GM06990 (cell line): ENCODE data around the gene DZIP3.
"Not testable (repeated sequence)": the region's sequence is repeated elsewhere in the genome, so short reads cannot be mapped to it uniquely, and the experiment has no call there.

ENCODE experiments used
- DNase-seq: peaks from one replicate; pipeline ENCODE4 v3.0.0-alpha.2; 2011; ENCODE audit not compliant: insufficient read length; ENCODE audit errors: extremely low read depth
- H3K27me3 ChIP-seq: replicated peaks from 2 replicates; pipeline ENCODE4 v1.6.0; 2011; ENCODE audit warnings: low read length; ENCODE audit not compliant: control insufficient read depth, insufficient read depth
- H3K36me3 ChIP-seq: 2 replicates; pipeline ENCODE4 v1.5.1; 2011; ENCODE audit warnings: low read length; ENCODE audit not compliant: control insufficient read depth, insufficient read depth
- H3K4me3 ChIP-seq: replicated peaks from 2 replicates; pipeline ENCODE4 v1.5.1; 2011; ENCODE audit warnings: low read depth, mild to moderate bottlenecking, control low read depth, low read length
- CTCF ChIP-seq: IDR thresholded peaks from 2 replicates; pipeline ENCODE4 v1.5.1; 2011; ENCODE audit warnings: low read length, control low read depth, mild to moderate bottlenecking, inconsistent platforms; ENCODE audit not compliant: insufficient read depth, poor library complexity, severe bottlenecking

The DZIP3 gene

GRCh38 chr3:108645364-108645763, 55.8 kb downstream of the DZIP3 start:
- H3K4me3 ChIP-seq = no peak overlapping the region
- no peaks in the 10 kb centered on the region for H3K36me3 ChIP-seq
- TF ChIP-seq CTCF = no peak
- no peak for DNase-seq
- H3K27me3 ChIP-seq = no peaks in the 10 kb centered on the region

GRCh38 chr3:108655664-108656063, 66.1 kb downstream of the DZIP3 start:
- H3K36me3 ChIP-seq, DNase-seq, H3K4me3 ChIP-seq, H3K27me3 ChIP-seq: not testable (repeated sequence)

GRCh38 chr3:108661699-108662098, 72.2 kb downstream of the DZIP3 start:
- Histone ChIP-seq H3K4me3 (no peak overlapping the region), H3K27me3 (no peaks in the 10 kb centered on the region), H3K36me3 (no peaks in the 10 kb centered on the region; the same call in 1 of the 2 replicates)
- no peak for DNase-seq
- no peak for TF ChIP-seq CTCF

- H3K36me3 ChIP-seq = no peaks in the 10 kb centered on the region; the same call in 1 of the 2 replicates
- peak; percentile 53 for TF ChIP-seq CTCF
- no peak overlapping the region for H3K4me3 ChIP-seq
- DNase-seq = peak; percentile 2
- H3K27me3 ChIP-seq = no peaks in the 10 kb centered on the region
These were observed 72.7 kb downstream of the DZIP3 start for GRCh38 chr3:108662142-108662738.

GRCh38 chr3:108664266-108664665, 74.7 kb downstream of the DZIP3 start:
- DNase-seq = no peak

GRCh38 chr3:108667312-108667711, 77.8 kb downstream of the DZIP3 start:
- no peaks in the 10 kb centered on the region; the same call in none of the 2 replicates for H3K36me3 ChIP-seq
- TF ChIP-seq CTCF = no peak

More at GRCh38 chr3:108664266-108664665, 74.7 kb downstream of the DZIP3 start:
- Histone ChIP-seq H3K27me3 (no peaks in the 10 kb centered on the region), H3K4me3 (no peak overlapping the region), H3K36me3 (no peaks in the 10 kb centered on the region; the same call in 1 of the 2 replicates)
- no peak for TF ChIP-seq CTCF

More at GRCh38 chr3:108667312-108667711, 77.8 kb downstream of the DZIP3 start:
- DNase-seq = no peak
- Histone ChIP-seq H3K27me3 (no peaks in the 10 kb centered on the region), H3K4me3 (no peak overlapping the region)
